ENCODE measurements around the gene CACUL1. TPM values are rescaled to one million over a fixed set of nuclear protein-coding genes. Genes with fewer than 3 reads are reported as not detected.

The CACUL1 gene
- total and polyA plus RNA-seq, 9 of the 15 experiments (the other 6 are each of a cell fraction or from before 2014, with no cell fraction given), result 4.5 to 17.1 (median 13.5) TPM

DNA sequence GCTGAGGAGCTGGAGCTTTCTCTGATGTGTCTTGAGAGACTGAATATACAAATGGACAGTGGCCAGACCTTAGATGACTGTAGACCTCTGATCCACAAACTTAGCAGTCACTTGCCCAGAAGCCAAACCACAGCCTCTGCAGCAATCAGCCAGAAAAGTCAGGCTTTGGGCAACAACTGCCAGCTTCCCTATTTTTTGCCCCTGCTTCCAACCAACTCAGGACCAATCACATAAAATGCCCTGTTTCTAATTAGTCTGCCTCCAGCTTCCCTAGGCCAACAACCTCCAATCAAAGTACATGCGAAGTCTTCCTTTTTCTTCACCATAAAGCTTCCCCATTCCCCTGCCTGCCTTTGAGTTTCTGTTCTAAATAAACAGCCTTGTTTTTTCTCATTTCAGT is 37.8 kb upstream of the CACUL1 start:
- no peaks in the 10 kb centered on the region for H3K79me2 ChIP-seq (ENCODE audit: control insufficient read depth, insufficient read depth, low read length)
- no peaks in the 10 kb centered on the region for H3K36me3 ChIP-seq (ENCODE audit: control insufficient read depth, insufficient read depth, low read length)
- FAIRE-seq (no peak), DNase-seq (ENCODE audit: extremely low read depth in 1 of 4, low spot score in 3 of 4) (no peak), ATAC-seq (no peak)
- H4K20me1 ChIP-seq (replicated peaks; ENCODE audit: control insufficient read depth, insufficient read depth, low read length), result no peaks in the 10 kb centered on the region
- H3K4me3 ChIP-seq, result no peak overlapping the region
- ChIA-PET POLR2A (interaction anchor here (0.9 kb wide), 2 partner anchors 10 to 34 kb away, joined by 3 to 4 read pairs; no protein-coding TSS in a partner anchor), CTCF (ENCODE audit: low intra/inter-chr PET ratio) (no interaction called here)
- H2AFZ ChIP-seq (ENCODE audit: low read depth, low read length), result no peak overlapping the region
- no peaks in the 10 kb centered on the region for H3K9me3 ChIP-seq (replicated peaks; ENCODE audit: control insufficient read depth, insufficient read depth, low read depth, low read length)
- H3K27ac ChIP-seq (ENCODE audit: extremely low read depth, low read depth, low read length), result no peak overlapping the region
- no TSS peak for BruUV-seq (replicated peaks)
- in situ Hi-C loops (cut with MboI), result no loop called here
- no peak overlapping the region for H3K9ac ChIP-seq (ENCODE audit: insufficient read depth in 1 of 2, low read depth in 2 of 2, low read length in 2 of 2)
- H3K27me3 ChIP-seq (ENCODE audit: control insufficient read depth in 2 of 2, insufficient read depth in 2 of 2, low read length in 2 of 2), result no peaks in the 10 kb centered on the region
- TF ChIP-seq ZNF589 (CRISPR knock-in tag; IDR thresholded peaks at IDR 0.05; ENCODE audit: low read depth), result no peak
- no peak for TF ChIP-seq TRIM24 (IDR thresholded peaks at IDR 0.05)
- TF ChIP-seq E2F4 (CRISPR knock-in tag; IDR thresholded peaks at IDR 0.05; ENCODE audit: low read depth), result no peak
- no peak for TF ChIP-seq JUND (IDR thresholded peaks at IDR 0.05; ENCODE audit: borderline replicate concordance, low read depth, low read length)
- TF ChIP-seq JUND (tag; IDR thresholded peaks at IDR 0.05; ENCODE audit: borderline replicate concordance, low read depth, low read length), result no peak
- no peak for TF ChIP-seq ATF1 (CRISPR knock-in tag; IDR thresholded peaks at IDR 0.05)
- TF ChIP-seq ATF1 (tag; IDR thresholded peaks at IDR 0.05), result no peak
- TF ChIP-seq POLR2AphosphoS5 (IDR thresholded peaks at IDR 0.05; ENCODE audit: control insufficient read depth, insufficient read depth, low read depth, low read length), result no peak
- WGBS (ENCODE audit: insufficient coverage, low coverage, missing lambda C conversion rate), result no CpG with 5 or more reads among the region's 1 CpG
- H3K4me2 ChIP-seq (ENCODE audit: insufficient read depth, low read length), result no peak overlapping the region
- H3K9me1 ChIP-seq (ENCODE audit: control insufficient read depth, insufficient read depth, low read length), result no peaks in the 10 kb centered on the region
- no peaks in the 10 kb centered on the region; a peak in 1 of 5 replicates for H3K4me1 ChIP-seq (replicated peaks in 1 of 2; ENCODE audit: control insufficient read depth in 2 of 2, insufficient read depth in 2 of 2, low read length in 2 of 2)
- intact Hi-C loops (cut with micrococcal nuclease), result no loop called here

Measured in K562 (cell line).